Psoas muscle (tissue), 8 donors: ENCODE measurements around the gene SMAD2. TPM values are rescaled to one million over a fixed set of nuclear protein-coding genes. Genes with fewer than 3 reads are reported as not detected.
A peak's percentile ranks its signal among the peaks of the same experiment; 100 is the strongest.
"Not testable (repeated sequence)": the region's sequence is repeated elsewhere in the genome, so short reads cannot be mapped to it uniquely, and the experiment has no call there.

Experiments used
- ATAC-seq, 4 donors: fragments of 200-7000 bp; cut with Tn5 transposase; one replicate each; pipeline ENCODE4 v1.9.1; 2020; ENCODE audit warnings: moderate library complexity in 3 of 4, mild to moderate bottlenecking in 2 of 4
- DNase-seq, 2 donors: peaks; one replicate each; pipeline ENCODE4 v3.0.0-alpha.2; 2020
- H3K27ac ChIP-seq: fragments of 200-600 bp; one replicate; pipeline ENCODE4 v1.8.0; 2022
- H3K27me3 ChIP-seq, 3 donors: fragments of 200-600 bp in 1 of 3; one replicate each; pipeline versions ENCODE4 v1.6.1 to v1.8.0; 2013 to 2022; ENCODE audit warnings: low read length in 2 of 3, mild to moderate bottlenecking in 2 of 3, moderate library complexity in 1 of 3; ENCODE audit not compliant: insufficient read depth in 3 of 3
- H3K36me3 ChIP-seq, 2 donors: fragments of 200-600 bp in 1 of 2; one replicate each; pipeline versions ENCODE4 v1.6.1 to v1.8.0; 2013 to 2022; ENCODE audit warnings: low read depth in 1 of 2, mild to moderate bottlenecking in 1 of 2, moderate library complexity in 1 of 2; ENCODE audit not compliant: insufficient read depth in 1 of 2
- H3K4me1 ChIP-seq: fragments of 200-600 bp; one replicate; pipeline ENCODE4 v1.8.0; 2022
- H3K4me3 ChIP-seq: fragments of 200-600 bp; one replicate; pipeline ENCODE4 v1.8.0; 2022; ENCODE audit warnings: mild to moderate bottlenecking
- H3K9me3 ChIP-seq: fragments of 200-600 bp; one replicate; pipeline ENCODE4 v1.8.0; 2022
- CTCF ChIP-seq: fragments of 200-600 bp; IDR thresholded peaks from one replicate; pipeline ENCODE4 v1.8.0; 2022; ENCODE audit warnings: antibody characterized with exemption
- WGBS, 3 donors: extraction: QIAGEN DNeasy Blood & Tissue Kit; methylation state at CpG; one replicate each; pipeline versions ENCODE4 v1.1.6 to v1.1.7; 2013; 5-methylcytosine and 5-hydroxymethylcytosine counted together
- intact Hi-C, 2 donors: fragments of 100-400 bp; cut with DNase I; formaldehyde crosslinking; loops; one replicate each; pipeline versions ENCODE4 v1.11.0 to v1.14.2; 2022
- polyA plus RNA-seq, 3 donors: library from polyadenylated mRNA; stranded (reverse); fragments of 200-250 nt; gene quantifications; one replicate each; pipeline ENCODE4 v1.2.3, GENCODE V29; 2013
- total RNA-seq, 4 donors: library from RNA; stranded (reverse); fragmentation: NEBNext Ultra II Directional in 2 of 4; extraction: Animal tissue kit (Norgen Biotek cat#: 25700) in 2 of 4; gene quantifications; one replicate each; pipeline versions ENCODE4 v1.2.1 to v1.2.4, GENCODE V29; 2021 to 2023
- donor health status: healthy with polysubstance abuse.
- donor health status: DM: no; HTN: no; CAD: no; lungs with moderate emphysema.
- donor health status: Bipolar disorder and iron deficiency.
- donor health status: healthy.
- donor health status: DM: yes; HTN: yes; CAD: no.
- donor health status: DM: no; HTN: no; CAD: no.
- donor health status: DM: no; HTN: no; CAD: no.
- donor health status: DM: yes; HTN: yes; CAD: no.

The SMAD2 gene
- total and polyA plus RNA-seq, 7 donors, result 28.3 to 76.4 (median 60.1) TPM

GRCh38 chr18:47968721-47969120 is 38.3 kb upstream of the SMAD2 start:
- no peak for TF ChIP-seq CTCF
- no peak for DNase-seq
- Histone ChIP-seq H3K27me3 (no peaks in the 10 kb centered on the region), H3K4me3 (no peak overlapping the region), H3K9me3 (no peaks in the 10 kb centered on the region), H3K4me1 (no peaks in the 10 kb centered on the region), H3K36me3 (no peaks in the 10 kb centered on the region), H3K27ac (no peak overlapping the region)
- intact Hi-C loops, result no loop called here
- 54 to 63% (median 55%) methylated on average over 4 of the region's 4 CpGs for WGBS, 3 donors
- ATAC-seq, result no peak

- no peak overlapping the region for H3K4me3 ChIP-seq
- H3K27ac ChIP-seq, result no peak overlapping the region
- intact Hi-C loops, result no loop called here
- no peaks in the 10 kb centered on the region for H3K36me3 ChIP-seq
- ATAC-seq (no peak), DNase-seq (no peak)
- H3K9me3 ChIP-seq, result no peaks in the 10 kb centered on the region
- no peaks in the 10 kb centered on the region for H3K27me3 ChIP-seq
- whole genome bisulfite sequencing, 3 donors, result 63 to 74% (median 65%) methylated on average over 9 of the region's 9 CpGs
- no peaks in the 10 kb centered on the region for H3K4me1 ChIP-seq
- TF ChIP-seq CTCF, result no peak
These were observed 37.7 kb upstream of the SMAD2 start for GRCh38 chr18:47968006-47968676.

- DNase-seq (no peak), ATAC-seq (no peak)
- TF ChIP-seq CTCF, result no peak
- WGBS, 3 donors, result 79 to 81% (median 80%) methylated on average over 4 of the region's 4 CpGs
- Histone ChIP-seq H3K4me1 (no peaks in the 10 kb centered on the region), H3K27ac (no peak overlapping the region), H3K9me3 (peaks cover 16% of the 10 kb centered on the region), H3K27me3 (peaks cover 0 to 3% (median 0%) of the 10 kb centered on the region in 3 donors), H3K36me3 (no peaks in the 10 kb centered on the region), H3K4me3 (no peak overlapping the region)
- intact Hi-C loops, result no loop called here
These were observed 33.6 kb upstream of the SMAD2 start for GRCh38 chr18:47964053-47964452.

GRCh38 chr18:47961003-47961402 is 30.5 kb upstream of the SMAD2 start:
- peaks cover 16% of the 10 kb centered on the region for H3K9me3 ChIP-seq
- H3K27me3 ChIP-seq, ATAC-seq, H3K4me1 ChIP-seq, H3K4me3 ChIP-seq, intact Hi-C loops, H3K36me3 ChIP-seq, DNase-seq, H3K27ac ChIP-seq: not testable (repeated sequence)
- 96 to 99% (median 97%) methylated on average over 7 of the region's 7 CpGs for WGBS, 3 donors

- no peak for TF ChIP-seq CTCF
- intact Hi-C loops, result no loop called here
- Histone ChIP-seq H3K36me3 (no peaks in the 10 kb centered on the region), H3K4me1 (peaks cover 4% of the 10 kb centered on the region), H3K27me3 (peaks cover 0 to under 1% (median 0%) of the 10 kb centered on the region in 3 donors), H3K9me3 (no peaks in the 10 kb centered on the region), H3K4me3 (no peak overlapping the region), H3K27ac (peak overlapping the region; percentile 27)
- 10 to 23% (median 11%) methylated on average over 6 of the region's 6 CpGs for WGBS, 3 donors
- DNase-seq, result peak; percentile 39 to 61
- peak; percentile 74 to 90 (median 86) for ATAC-seq
These were observed 23.0 kb upstream of the SMAD2 start for GRCh38 chr18:47953471-47953931.
